CD4-positive, alpha-beta T cell treated with Interleukin-10 for 1 hour (primary cell): ENCODE data around the gene ZNF423.

Source experiments
- DNase-seq: peaks from one replicate; pipeline ENCODE4 v3.0.0-alpha.2; 2020

The ZNF423 gene

GRCh38 chr16:49716339-49716934 is 139.5 kb downstream of the ZNF423 start:
- DNase-seq = no peak

GRCh38 chr16:49713770-49714169 is 142.1 kb downstream of the ZNF423 start:
- DNase-seq = no peak

- no peak for DNase-seq
Measured at GRCh38 chr16:49712542-49712941, 143.4 kb downstream of the ZNF423 start.

- no peak for DNase-seq
Measured at GRCh38 chr16:49712106-49712505, 143.8 kb downstream of the ZNF423 start.

GRCh38 chr16:49709057-49709456 is 146.9 kb downstream of the ZNF423 start:
- DNase-seq = no peak

- DNase-seq = no peak
Measured at GRCh38 chr16:49708491-49708890, 147.4 kb downstream of the ZNF423 start.

- DNase-seq = no peak
Measured at GRCh38 chr16:49706620-49707355, 149.1 kb downstream of the ZNF423 start.

GRCh38 chr16:49704586-49705155 is 151.2 kb downstream of the ZNF423 start:
- no peak for DNase-seq

GRCh38 chr16:49703483-49703882 is 152.4 kb downstream of the ZNF423 start:
- no peak for DNase-seq

GRCh38 chr16:49701789-49702494 is 154.0 kb downstream of the ZNF423 start:
- DNase-seq = no peak

- no peak for DNase-seq
Measured at GRCh38 chr16:49701065-49701685, 154.7 kb downstream of the ZNF423 start.

GRCh38 chr16:49700251-49701064 is 155.5 kb downstream of the ZNF423 start:
- DNase-seq = no peak

GRCh38 chr16:49699841-49700175 is 156.1 kb downstream of the ZNF423 start:
- DNase-seq = no peak

- DNase-seq = no peak
Measured at GRCh38 chr16:49698931-49699840, 156.7 kb downstream of the ZNF423 start.

- DNase-seq = no peak
Measured at GRCh38 chr16:49698453-49698815, 157.5 kb downstream of the ZNF423 start.

GRCh38 chr16:49697631-49698452 is 158.1 kb downstream of the ZNF423 start:
- DNase-seq = no peak

GRCh38 chr16:49696414-49697101 is 159.4 kb downstream of the ZNF423 start:
- DNase-seq = no peak

- DNase-seq = no peak
Measured at GRCh38 chr16:49695782-49696413, 160.0 kb downstream of the ZNF423 start.

- DNase-seq = no peak
Measured at GRCh38 chr16:49693445-49693844, 162.5 kb downstream of the ZNF423 start.
